H9 (cell line): ENCODE data around the gene FAM83F. TPM values are rescaled to one million over a fixed set of nuclear protein-coding genes. Genes with fewer than 3 reads are reported as not detected.
"Not testable (repeated sequence)": the region's sequence is repeated elsewhere in the genome, so short reads cannot be mapped to it uniquely, and the experiment has no call there.

ENCODE experiments used
- DNase-seq: peaks from one replicate; pipeline ENCODE4 v3.0.0-alpha.2; 2017
- H2AFZ ChIP-seq: one replicate; pipeline ENCODE4 v1.6.1; 2013; ENCODE audit warnings: mild to moderate bottlenecking, low read length, control low read depth, moderate library complexity
- H2AK5ac ChIP-seq: 2 replicates; pipeline ENCODE4 v1.6.1; 2013; ENCODE audit warnings: low read length, control low read depth, mixed read lengths; ENCODE audit not compliant: insufficient read length
- H2BK120ac ChIP-seq: one replicate; pipeline ENCODE4 v1.6.1; 2013; ENCODE audit warnings: low read depth, mild to moderate bottlenecking, low read length, control low read depth, inconsistent platforms; ENCODE audit not compliant: poor library complexity, severe bottlenecking
- H2BK12ac ChIP-seq: 2 replicates; pipeline ENCODE4 v1.6.1; 2013; ENCODE audit warnings: low read length, control low read depth, mixed read lengths, low read depth; ENCODE audit not compliant: insufficient read length
- H2BK15ac ChIP-seq: 2 replicates; pipeline ENCODE4 v1.6.1; 2013; ENCODE audit warnings: low read depth, low read length, control low read depth
- H2BK20ac ChIP-seq: one replicate; pipeline ENCODE4 v1.6.1; 2013; ENCODE audit warnings: low read depth, mild to moderate bottlenecking, low read length, control low read depth, inconsistent platforms; ENCODE audit not compliant: poor library complexity, severe bottlenecking
- H2BK5ac ChIP-seq: 2 replicates; pipeline ENCODE4 v1.6.1; 2013; ENCODE audit warnings: low read length, control low read depth, mixed read lengths; ENCODE audit not compliant: insufficient read length
- H3K14ac ChIP-seq: 2 replicates; pipeline ENCODE4 v1.6.1; 2013; ENCODE audit warnings: low read length, control low read depth; ENCODE audit not compliant: insufficient read depth
- H3K18ac ChIP-seq: 2 replicates; pipeline ENCODE4 v1.6.1; 2013; ENCODE audit warnings: low read depth, mild to moderate bottlenecking, mixed read lengths, low read length, control low read depth; ENCODE audit not compliant: insufficient read length
- H3K23ac ChIP-seq: 2 replicates; pipeline ENCODE4 v1.6.1; 2013; ENCODE audit warnings: low read length, control low read depth, mixed read lengths, low read depth; ENCODE audit not compliant: insufficient read length
- H3K23me2 ChIP-seq: 2 replicates; pipeline ENCODE4 v1.6.1; 2013; ENCODE audit warnings: low read depth, mild to moderate bottlenecking, mixed read lengths, low read length, control low read depth; ENCODE audit not compliant: insufficient read length, poor library complexity, severe bottlenecking
- H3K27ac ChIP-seq: 2 replicates; pipeline ENCODE4 v1.5.1; 2013; ENCODE audit warnings: low read length, control low read depth, mixed read lengths, low read depth; ENCODE audit not compliant: insufficient read length
- H3K27me3 ChIP-seq: 2 replicates; pipeline ENCODE4 v1.6.1; 2013; ENCODE audit warnings: low read length, control low read depth, inconsistent platforms; ENCODE audit not compliant: insufficient read depth
- H3K4ac ChIP-seq: 2 replicates; pipeline ENCODE4 v1.6.1; 2013; ENCODE audit warnings: low read depth, mild to moderate bottlenecking, control low read depth, inconsistent platforms, low read length, moderate library complexity
- H3K4me1 ChIP-seq: 2 replicates; pipeline ENCODE4 v1.6.1; 2013; ENCODE audit warnings: low read length, control low read depth, inconsistent platforms; ENCODE audit not compliant: insufficient read depth
- H3K4me2 ChIP-seq: 2 replicates; pipeline ENCODE4 v1.6.1; 2013; ENCODE audit warnings: low read length, control low read depth, mixed read lengths; ENCODE audit not compliant: insufficient read length, insufficient read depth
- H3K56ac ChIP-seq: 2 replicates; pipeline ENCODE4 v1.6.1; 2013; ENCODE audit warnings: low read depth, mild to moderate bottlenecking, mixed read lengths, low read length, control low read depth; ENCODE audit not compliant: insufficient read length
- H3K79me1 ChIP-seq: 2 replicates; pipeline ENCODE4 v1.6.1; 2013; ENCODE audit warnings: low read depth, mild to moderate bottlenecking, moderate library complexity, low read length, control low read depth, inconsistent platforms; ENCODE audit not compliant: insufficient read depth, poor library complexity, severe bottlenecking
- H3K79me2 ChIP-seq: 2 replicates; pipeline ENCODE4 v1.6.1; 2013; ENCODE audit warnings: low read length, control low read depth, inconsistent platforms; ENCODE audit not compliant: insufficient read depth
- H3K9ac ChIP-seq: 2 replicates; pipeline ENCODE4 v1.6.1; 2013; ENCODE audit warnings: low read length, control low read depth, mixed read lengths; ENCODE audit not compliant: insufficient read length; ENCODE audit errors: extremely low read depth
- H3K9me3 ChIP-seq: one replicate; pipeline ENCODE4 v1.6.1; 2013; ENCODE audit warnings: low read depth, low read length, inconsistent platforms; ENCODE audit not compliant: control insufficient read depth
- H3T11ph ChIP-seq: one replicate; pipeline ENCODE4 v1.6.1; 2013; ENCODE audit warnings: mild to moderate bottlenecking, low read length, control low read depth, inconsistent platforms
- H4K20me1 ChIP-seq: one replicate; pipeline ENCODE4 v1.6.1; 2013; ENCODE audit not compliant: control insufficient read depth, insufficient read length, insufficient read depth
- H4K5ac ChIP-seq: 2 replicates; pipeline ENCODE4 v1.6.1; 2013; ENCODE audit warnings: low read depth, mild to moderate bottlenecking, mixed read lengths, low read length, control low read depth; ENCODE audit not compliant: insufficient read length
- H4K8ac ChIP-seq: replicated peaks from 2 replicates; pipeline ENCODE4 v1.6.1; 2013; ENCODE audit warnings: low read length, control low read depth, mixed read lengths, low read depth; ENCODE audit not compliant: insufficient read length
- H4K91ac ChIP-seq: 2 replicates; pipeline ENCODE4 v1.6.1; 2013; ENCODE audit warnings: low read depth, mild to moderate bottlenecking, moderate library complexity, mixed read lengths, low read length, control low read depth; ENCODE audit not compliant: insufficient read length
- H3K27ac Mint-ChIP-seq, 3 experiments: 2 replicates in 2 of 3; 3 replicates in 1 of 3; pipeline ENCODE4 v1.8.0; 2020 to 2021; ENCODE audit warnings: mixed read lengths in 3 of 3, mild to moderate bottlenecking in 1 of 3, moderate library complexity in 1 of 3
- H3K27me3 Mint-ChIP-seq: 2 replicates; pipeline ENCODE4 v1.8.0; 2021; ENCODE audit warnings: low read depth, mild to moderate bottlenecking, moderate library complexity, mixed read lengths
- H3K36me3 Mint-ChIP-seq, 3 experiments: 2 replicates in 2 of 3; 3 replicates in 1 of 3; pipeline ENCODE4 v1.8.0; 2020 to 2021; ENCODE audit warnings: low read depth in 3 of 3, mixed read lengths in 3 of 3; ENCODE audit not compliant: insufficient read depth in 1 of 3
- H3K4me1 Mint-ChIP-seq, 2 experiments: 2 replicates each; pipeline ENCODE4 v1.8.0; 2020; ENCODE audit warnings: mixed read lengths in 2 of 2
- H3K4me3 Mint-ChIP-seq, 2 experiments: 2 replicates in 1 of 2; 3 replicates in 1 of 2; pipeline ENCODE4 v1.8.0; 2020 to 2021; ENCODE audit warnings: mild to moderate bottlenecking in 2 of 2, mixed read lengths in 2 of 2, moderate library complexity in 1 of 2
- H3K9me3 Mint-ChIP-seq, 2 experiments: 2 replicates in 1 of 2; 3 replicates in 1 of 2; pipeline ENCODE4 v1.8.0; 2020; ENCODE audit warnings: mild to moderate bottlenecking in 2 of 2, mixed read lengths in 2 of 2, moderate library complexity in 1 of 2
- CTCF ChIP-seq: fragments of 200-600 bp; sonication (generic); conservative IDR thresholded peaks from 3 replicates; pipeline ENCODE4 v1.8.0; 2021; ENCODE audit warnings: antibody characterized with exemption, mild to moderate bottlenecking
- WGBS: extraction: QIAGEN DNeasy Blood & Tissue Kit; methylation state at CpG from one replicate; pipeline ENCODE4 v1.1.7; 2013; ENCODE audit warnings: missing lambda C conversion rate, low lambda C conversion rate, mixed read lengths; ENCODE audit not compliant: insufficient read length; ENCODE audit errors: extremely low coverage; 5-methylcytosine and 5-hydroxymethylcytosine counted together
- total RNA-seq: library from RNA; stranded (reverse); gene quantifications from 2 replicates; pipeline ENCODE4 v1.2.1, GENCODE V29; 2021

FAM83F gene
- total RNA-seq, 1 experiment from 2014 or later: 17.4 TPM

GRCh38 chr22:39992088-39992826 lies 2.5 kb upstream of the FAM83F start:
- Histone ChIP-seq H3K4ac (no peak overlapping the region), H2AFZ (no peak overlapping the region), H3K27me3 (no peaks in the 10 kb centered on the region), H3K4me2 (no peak overlapping the region), H3K14ac (no peak overlapping the region), H4K5ac (no peak overlapping the region), H3K4me1 (peaks cover 11% of the 10 kb centered on the region; the same call in 1 of the 2 replicates), H3K9ac (no peak overlapping the region), H4K20me1 (no peaks in the 10 kb centered on the region), H2BK5ac (no peak overlapping the region), H3K23me2 (peaks cover 11% of the 10 kb centered on the region), H3K9me3 (no peaks in the 10 kb centered on the region), H3T11ph (no peak overlapping the region), H2BK15ac (no peak overlapping the region), H4K8ac (no peak overlapping the region), H3K23ac (no peak overlapping the region), H3K79me2 (no peaks in the 10 kb centered on the region; the same call in 1 of the 2 replicates), H2BK12ac (no peak overlapping the region), H4K91ac (no peak overlapping the region), H3K79me1 (no peaks in the 10 kb centered on the region), H3K18ac (no peak overlapping the region), H2AK5ac (no peak overlapping the region), H3K56ac (no peak overlapping the region), H2BK120ac (no peak overlapping the region), H2BK20ac (no peak overlapping the region), H3K27ac (no peak overlapping the region)
- no peaks in the 10 kb centered on the region for H3K9me3 Mint-ChIP-seq
- H3K36me3 Mint-ChIP-seq: no peaks in the 10 kb centered on the region
- DNase-seq: no peak
- H3K27me3 Mint-ChIP-seq: peaks cover 66% of the 10 kb centered on the region
- WGBS: no CpG with 5 or more reads among the region's 5 CpGs
- H3K4me1 Mint-ChIP-seq: peaks cover 26 to 34% of the 10 kb centered on the region in 2 experiments
- TF ChIP-seq CTCF: no peak
- H3K4me3 Mint-ChIP-seq: no peak overlapping the region; a peak in 1 of 5 replicates
- H3K27ac Mint-ChIP-seq: no peak overlapping the region

GRCh38 chr22:39992894-39993293 lies 1.9 kb upstream of the FAM83F start:
- H3K27me3 ChIP-seq, DNase-seq, H2AFZ ChIP-seq, H2BK20ac ChIP-seq, H3K4me2 ChIP-seq, H3K23ac ChIP-seq, H3K18ac ChIP-seq, H3K4ac ChIP-seq, H3K4me3 Mint-ChIP-seq, H2AK5ac ChIP-seq, H2BK120ac ChIP-seq, H4K5ac ChIP-seq, H3T11ph ChIP-seq, H3K56ac ChIP-seq, H3K9ac ChIP-seq, H4K20me1 ChIP-seq, H4K91ac ChIP-seq, H3K79me1 ChIP-seq, H2BK15ac ChIP-seq, H3K27ac Mint-ChIP-seq, H2BK12ac ChIP-seq, H4K8ac ChIP-seq, H3K14ac ChIP-seq, H3K27ac ChIP-seq, H3K9me3 ChIP-seq, H3K36me3 Mint-ChIP-seq, H3K79me2 ChIP-seq, H2BK5ac ChIP-seq, H3K9me3 Mint-ChIP-seq: not testable (repeated sequence)
- Mint-ChIP-seq H3K4me1 (peaks cover 32 to 41% of the 10 kb centered on the region in 2 experiments), H3K27me3 (peaks cover 61% of the 10 kb centered on the region)
- no CpG with 5 or more reads among the region's 7 CpGs for WGBS
- Histone ChIP-seq H3K23me2 (peaks cover 11% of the 10 kb centered on the region), H3K4me1 (peaks cover 13% of the 10 kb centered on the region; the same call in 1 of the 2 replicates)
